Panc1 (cell line): Measurements from ENCODE around the gene CGREF1. TPM values are rescaled to one million over a fixed set of nuclear protein-coding genes. Genes with fewer than 3 reads are reported as not detected.

ENCODE experiments used
- ATAC-seq: fragments of 200-7000 bp; cut with Tn5 transposase; 2 replicates; pipeline ENCODE4 v1.9.1; 2020; ENCODE audit warnings: mild to moderate bottlenecking, moderate library complexity
- BruUV-seq: library from RNA; stranded (reverse); fragments of 400-500 nt; replicated peaks from 2 replicates; lab custom pipeline; 2021; lab: Mats Ljungman, UMichigan
- CTCF ChIA-PET: fragments of 300-600 bp; sonication (Branson Sonifier 250); formaldehyde crosslinking; loops from one replicate; lab custom pipeline; 2022; ENCODE audit warnings: antibody characterized with exemption; lab: Charles Lee
- POLR2A ChIA-PET: fragments of 300-600 bp; sonication (Branson Sonifier 250); formaldehyde crosslinking; loops from one replicate; lab custom pipeline; 2022; ENCODE audit warnings: antibody characterized with exemption; lab: Charles Lee
- DNase-seq: peaks from one replicate; pipeline ENCODE4 v3.0.0-alpha.2; 2010; ENCODE audit warnings: low read depth, low spot score
- H3K27ac ChIP-seq: 2 replicates; pipeline ENCODE4 v1.5.1; 2011; ENCODE audit warnings: mild to moderate bottlenecking, low read length, inconsistent platforms
- H3K27me3 ChIP-seq: fragments of 200-500 bp; sonication (Bioruptor generic); 2 replicates; pipeline ENCODE4 v1.6.0; 2014; ENCODE audit warnings: low read length, inconsistent platforms; ENCODE audit not compliant: control insufficient read depth, insufficient read depth
- H3K36me3 ChIP-seq: fragments of 200-500 bp; sonication (Bioruptor generic); 2 replicates; pipeline ENCODE4 v1.5.1; 2014; ENCODE audit warnings: inconsistent platforms, mild to moderate bottlenecking, low read length, moderate library complexity; ENCODE audit not compliant: control insufficient read depth, insufficient read depth
- H3K4me1 ChIP-seq: 2 replicates; pipeline ENCODE4 v1.5.1; 2011; ENCODE audit warnings: inconsistent platforms, mild to moderate bottlenecking, low read length, moderate library complexity; ENCODE audit not compliant: control insufficient read depth, insufficient read depth
- H3K4me3 ChIP-seq, 2 experiments: 2 replicates each; pipeline ENCODE4 v1.5.1; 2011 to 2012; ENCODE audit warnings: low read depth in 2 of 2, low read length in 2 of 2, mild to moderate bottlenecking in 2 of 2, inconsistent platforms in 1 of 2, moderate library complexity in 1 of 2
- H3K9me3 ChIP-seq: fragments of 200-500 bp; sonication (Bioruptor generic); 2 replicates; pipeline ENCODE4 v1.5.1; 2014; ENCODE audit warnings: low read depth, mild to moderate bottlenecking, inconsistent platforms, low read length, moderate library complexity; ENCODE audit not compliant: control insufficient read depth, insufficient read depth
- CTCF ChIP-seq: fragments of 450-650 bp; IDR thresholded peaks from 2 replicates; pipeline ENCODE4 v1.5.1; 2017; ENCODE audit warnings: mild to moderate bottlenecking
- POLR2AphosphoS5 ChIP-seq: IDR thresholded peaks from 2 replicates; pipeline ENCODE4 v1.6.1; 2012; ENCODE audit warnings: mild to moderate bottlenecking, low read depth, low read length, moderate library complexity
- REST ChIP-seq, 2 experiments: IDR thresholded peaks; 2 replicates each; pipeline ENCODE4 v1.6.1; 2011 to 2012; ENCODE audit warnings: low read depth in 2 of 2, control low read depth in 1 of 2, low read length in 1 of 2, mild to moderate bottlenecking in 1 of 2, moderate library complexity in 1 of 2; ENCODE audit not compliant: insufficient read depth in 1 of 2
- SIN3A ChIP-seq: IDR thresholded peaks from 2 replicates; pipeline ENCODE4 v1.6.1; 2012; ENCODE audit warnings: low read depth, mild to moderate bottlenecking, low read length, moderate library complexity, borderline replicate concordance; ENCODE audit not compliant: insufficient read depth
- TCF7L2 ChIP-seq: IDR thresholded peaks from 2 replicates; pipeline ENCODE4 v1.6.1; 2011; ENCODE audit warnings: mild to moderate bottlenecking, low read depth, low read length, inconsistent platforms
- in situ Hi-C: cut with HindIII; loops from 2 replicates; pipeline ENCODE4 v1.10.0; 2016; ENCODE audit warnings: low sequenced_read_pairs, low pct_unique_long_range_greater_than_20kb
- intact Hi-C: fragments of 100-400 bp; cut with micrococcal nuclease; formaldehyde crosslinking; loops from one replicate; pipeline ENCODE4 v1.10.0; 2022; ENCODE audit not compliant: unreplicated experiment
- total RNA-seq: library from RNA; stranded (reverse); gene quantifications from one replicate; pipeline ENCODE4 v1.2.1, GENCODE V29; 2021; ENCODE audit not compliant: unreplicated experiment

Gene CGREF1
- total RNA-seq, 1 experiment from 2014 or later: 10.1 TPM

DNA sequence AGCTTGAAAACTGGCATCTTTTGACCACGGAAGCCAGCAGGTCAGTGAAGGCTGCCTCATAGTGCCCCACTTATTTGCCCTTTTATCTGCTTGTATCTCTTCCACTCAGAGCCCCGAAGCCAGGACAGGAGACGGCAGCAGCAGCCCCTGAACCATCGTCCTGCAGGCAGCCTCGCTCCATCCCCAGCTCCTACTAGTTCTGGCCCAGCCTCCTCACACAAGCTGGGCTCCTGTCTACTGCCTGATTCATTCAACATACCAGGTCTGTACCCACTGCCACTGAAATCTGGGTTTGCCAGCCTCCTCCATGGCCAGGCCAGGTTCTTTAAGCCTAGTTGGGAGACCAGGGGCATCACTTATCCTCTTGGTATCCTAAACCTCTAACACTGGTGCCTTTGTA, 51.5 kb downstream of the CGREF1 start:
- CTCF ChIA-PET: no interaction called here
- TF ChIP-seq REST (IDR thresholded peaks at IDR 0.05; ENCODE audit: insufficient read depth in 1 of 2, low read depth in 2 of 2, low read length in 1 of 2) (no peak), TCF7L2 (no peak), CTCF (no peak), POLR2AphosphoS5 (no peak), SIN3A (no peak)

DNA sequence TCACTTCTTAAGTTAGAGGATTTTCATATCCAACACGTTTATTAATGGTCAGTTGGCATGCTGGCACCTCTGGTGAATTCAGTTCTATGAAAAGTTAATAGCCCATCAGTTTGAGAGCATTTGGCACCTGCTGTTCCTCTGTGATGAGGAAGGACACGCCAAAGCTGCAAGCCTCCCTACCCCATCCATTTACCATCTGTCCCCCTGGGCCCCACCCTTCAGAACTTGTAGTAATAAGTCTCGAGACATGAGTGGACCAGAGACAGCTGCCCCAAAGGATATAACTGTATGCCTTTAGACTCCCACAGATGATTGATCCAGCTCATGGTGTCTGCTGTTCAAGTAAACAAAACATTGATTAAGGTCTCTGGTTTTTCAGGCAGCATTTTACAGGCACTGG, 53.8 kb downstream of the CGREF1 start:
- ATAC-seq (no peak), DNase-seq (no peak)
- no peaks in the 10 kb centered on the region for H3K36me3 ChIP-seq
- intact Hi-C loops (no loop called here), in situ Hi-C loops (no loop called here)
- H3K27me3 ChIP-seq: no peaks in the 10 kb centered on the region
- no peak overlapping the region for H3K4me3 ChIP-seq
- ChIA-PET CTCF (interaction anchor here (0.6 kb wide), 1 partner anchor 215 kb away, joined by 3 read pairs; no protein-coding TSS in a partner anchor), POLR2A (interaction anchor here (0.7 to 1.2 kb wide), 2 partner anchors 14 to 97 kb away, joined by 3 read pairs; partner anchors contain the start of gene AGBL5)
- H3K4me1 ChIP-seq: peaks cover 2% of the 10 kb centered on the region
- no peaks in the 10 kb centered on the region for H3K9me3 ChIP-seq
- no peak overlapping the region for H3K27ac ChIP-seq
- TF ChIP-seq POLR2AphosphoS5 (no peak), CTCF (no peak), SIN3A (no peak), TCF7L2 (no peak)
- no TSS peak for BruUV-seq

More for the DNA sequence above, 51.5 kb downstream of the CGREF1 start:
- POLR2A ChIA-PET: no interaction called here
- Histone ChIP-seq H3K4me3 (no peak overlapping the region), H3K9me3 (no peaks in the 10 kb centered on the region), H3K36me3 (no peaks in the 10 kb centered on the region), H3K27me3 (no peaks in the 10 kb centered on the region), H3K4me1 (peaks cover 12% of the 10 kb centered on the region), H3K27ac (no peak overlapping the region)
- no peak for DNase-seq
- no peak for ATAC-seq
- BruUV-seq: no TSS peak
- intact Hi-C loops (no loop called here), in situ Hi-C loops (no loop called here)
